ENCODE data around the gene DUSP12. TPM values are rescaled to one million over a fixed set of nuclear protein-coding genes. Genes with fewer than 3 reads are reported as not detected.
A peak's percentile ranks its signal among the peaks of the same experiment; 100 is the strongest.
"Not testable (repeated sequence)": the region's sequence is repeated elsewhere in the genome, so short reads cannot be mapped to it uniquely, and the experiment has no call there.

The DUSP12 gene
- total RNA-seq, 2 donors from 2014 or later, result 26.2 to 28.9 TPM

DNA sequence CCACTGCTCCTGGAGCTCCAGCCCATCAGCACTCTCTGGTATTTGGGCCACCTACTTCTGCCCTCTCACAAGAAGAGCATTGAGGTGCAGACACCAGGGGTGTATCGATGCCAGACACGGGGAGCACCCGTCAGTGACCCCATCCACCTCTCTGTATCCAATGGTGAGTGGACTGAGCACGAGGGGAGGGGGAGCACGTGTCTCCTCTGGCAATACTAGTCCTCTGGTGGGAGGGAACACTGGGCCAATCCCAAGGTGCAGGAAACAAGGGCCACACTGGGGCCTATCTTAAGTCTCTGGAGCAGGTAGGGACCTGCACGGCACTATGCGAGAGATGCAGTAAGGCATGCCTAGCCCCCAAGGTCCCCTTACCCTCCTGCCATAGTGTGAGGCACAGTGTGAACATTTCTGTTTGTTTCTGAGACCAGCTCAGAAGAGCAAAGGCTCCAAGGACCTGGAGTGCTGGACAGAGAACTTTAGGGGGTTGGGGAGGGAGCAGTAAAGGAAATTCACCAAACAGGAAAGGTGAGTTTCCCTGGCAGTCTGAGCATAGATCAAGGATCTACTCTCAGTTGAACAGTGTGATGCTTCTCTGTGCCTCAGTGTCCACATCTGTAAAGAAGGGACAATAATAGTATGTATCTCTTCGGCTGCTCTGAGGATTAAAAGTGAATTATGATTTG lies 26.0 kb upstream of the DUSP12 start:
- Histone ChIP-seq H3K9ac (ENCODE audit: extremely low read depth, low read length, poor library complexity, severe bottlenecking) (no peak overlapping the region), H3K27ac (ENCODE audit: low read depth, low read length) (no peak overlapping the region), H3K4me3 (ENCODE audit: low read length) (no peak overlapping the region), H3K9me3 (ENCODE audit: control insufficient read depth, low read length) (no peaks in the 10 kb centered on the region), H3K27me3 (ENCODE audit: control insufficient read depth, insufficient read depth, low read length, poor library complexity, severe bottlenecking) (peaks cover 78% of the 10 kb centered on the region), H3K4me1 (ENCODE audit: control insufficient read depth, insufficient read depth, low read length) (no peaks in the 10 kb centered on the region), H3K36me3 (ENCODE audit: control insufficient read depth, insufficient read depth, low read length) (no peaks in the 10 kb centered on the region)
- Mint-ChIP-seq H3K27ac (no peak overlapping the region), H3K36me3 (ENCODE audit: low read depth) (no peaks in the 10 kb centered on the region), H3K27me3 (ENCODE audit: insufficient read depth) (peaks cover 78% of the 10 kb centered on the region), H3K4me1 (peaks cover 6% of the 10 kb centered on the region), H3K9me3 (no peaks in the 10 kb centered on the region), H3K4me3 (no peak overlapping the region)
- WGBS, 2 experiments (ENCODE audit: insufficient coverage in 1 of 2, insufficient read length in 1 of 2), result 88 to 95% methylated on average over 4 to 8 of the region's 8 CpGs
- DNase-seq, result no peak
- TF ChIP-seq, protein P1, sequence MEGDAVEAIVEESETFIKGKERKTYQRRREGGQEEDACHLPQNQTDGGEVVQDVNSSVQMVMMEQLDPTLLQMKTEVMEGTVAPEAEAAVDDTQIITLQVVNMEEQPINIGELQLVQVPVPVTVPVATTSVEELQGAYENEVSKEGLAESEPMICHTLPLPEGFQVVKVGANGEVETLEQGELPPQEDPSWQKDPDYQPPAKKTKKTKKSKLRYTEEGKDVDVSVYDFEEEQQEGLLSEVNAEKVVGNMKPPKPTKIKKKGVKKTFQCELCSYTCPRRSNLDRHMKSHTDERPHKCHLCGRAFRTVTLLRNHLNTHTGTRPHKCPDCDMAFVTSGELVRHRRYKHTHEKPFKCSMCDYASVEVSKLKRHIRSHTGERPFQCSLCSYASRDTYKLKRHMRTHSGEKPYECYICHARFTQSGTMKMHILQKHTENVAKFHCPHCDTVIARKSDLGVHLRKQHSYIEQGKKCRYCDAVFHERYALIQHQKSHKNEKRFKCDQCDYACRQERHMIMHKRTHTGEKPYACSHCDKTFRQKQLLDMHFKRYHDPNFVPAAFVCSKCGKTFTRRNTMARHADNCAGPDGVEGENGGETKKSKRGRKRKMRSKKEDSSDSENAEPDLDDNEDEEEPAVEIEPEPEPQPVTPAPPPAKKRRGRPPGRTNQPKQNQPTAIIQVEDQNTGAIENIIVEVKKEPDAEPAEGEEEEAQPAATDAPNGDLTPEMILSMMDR (conservative IDR thresholded peaks at IDR 0.05), result no peak

DNA sequence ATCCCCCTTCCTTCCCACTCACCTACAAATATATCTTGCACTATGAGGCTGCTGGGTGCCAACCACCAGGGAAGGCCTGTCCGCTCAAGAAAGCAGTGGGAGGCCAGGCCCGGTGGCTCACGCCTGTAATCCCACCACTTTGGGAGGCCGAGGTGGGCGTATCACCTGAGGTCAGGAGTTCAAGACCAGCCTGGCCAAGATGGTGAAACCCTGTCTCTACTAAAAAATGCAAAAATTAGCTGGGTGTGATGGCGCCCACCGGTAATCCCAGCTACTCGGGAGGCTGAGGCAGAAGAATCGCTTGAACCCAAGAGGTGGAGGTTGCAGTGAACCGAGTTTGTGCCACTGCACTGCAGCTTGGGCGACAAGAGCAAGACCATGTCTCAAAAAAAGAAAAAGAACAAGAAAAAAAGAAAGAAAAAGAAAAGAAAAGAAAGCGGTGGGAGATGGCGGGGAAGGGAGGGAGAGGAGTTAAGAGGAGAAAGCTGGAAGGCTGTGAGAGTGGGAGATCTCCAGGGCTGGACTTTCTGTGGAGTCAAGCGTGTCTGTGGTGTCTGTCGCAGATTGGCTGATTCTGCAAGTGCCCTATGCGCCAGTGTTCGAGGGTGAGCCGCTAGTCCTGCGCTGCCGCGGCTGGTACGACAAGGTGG lies 24.2 kb upstream of the DUSP12 start:
- not testable (repeated sequence) for H3K27ac Mint-ChIP-seq; H3K9me3 ChIP-seq (ENCODE audit: control insufficient read depth, low read length); H3K4me1 ChIP-seq (ENCODE audit: control insufficient read depth, insufficient read depth, low read length); H3K36me3 ChIP-seq (ENCODE audit: control insufficient read depth, insufficient read depth, low read length); H3K9me3 Mint-ChIP-seq; H3K9ac ChIP-seq (ENCODE audit: extremely low read depth, low read length, poor library complexity, severe bottlenecking); DNase-seq; H3K36me3 Mint-ChIP-seq (ENCODE audit: low read depth); H3K27ac ChIP-seq (ENCODE audit: low read depth, low read length); H3K4me1 Mint-ChIP-seq
- Mint-ChIP-seq H3K4me3 (peak overlapping the region; percentile 69), H3K27me3 (ENCODE audit: insufficient read depth) (peaks cover 86% of the 10 kb centered on the region)
- Histone ChIP-seq H3K4me3 (ENCODE audit: low read length) (peak overlapping the region; percentile 87), H3K27me3 (ENCODE audit: control insufficient read depth, insufficient read depth, low read length, poor library complexity, severe bottlenecking) (peaks cover 83% of the 10 kb centered on the region)
- 53 to 59% methylated on average over 20 to 22 of the region's 22 CpGs for WGBS, 2 experiments (ENCODE audit: insufficient coverage in 1 of 2, insufficient read length in 1 of 2)

DNA sequence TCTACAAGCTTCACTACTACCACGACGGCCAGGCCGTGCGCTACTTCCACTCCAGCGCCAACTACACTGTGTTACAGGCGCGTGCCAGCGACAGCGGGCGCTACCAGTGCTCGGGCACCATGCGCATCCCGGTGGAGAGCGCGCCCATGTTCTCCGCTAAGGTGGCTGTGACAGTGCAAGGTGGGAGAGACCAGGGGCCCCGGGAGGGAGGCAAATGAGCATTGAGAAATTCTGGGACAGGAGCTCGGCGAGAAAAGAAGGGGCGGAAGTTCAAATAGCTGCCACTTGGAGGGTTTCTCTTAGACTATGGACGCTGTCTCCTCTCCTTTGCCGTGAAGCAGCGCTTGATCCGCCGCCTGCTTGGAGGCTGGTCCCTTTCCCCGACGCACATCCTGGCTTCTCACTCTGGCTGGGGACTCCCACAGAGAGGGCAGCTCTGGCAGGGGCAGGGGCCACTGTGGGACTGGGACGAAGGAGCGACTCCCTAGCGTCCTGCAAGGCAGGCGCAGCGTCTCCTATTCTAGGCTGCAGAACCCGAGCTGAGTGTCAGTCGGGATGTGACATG lies 23.6 kb upstream of the DUSP12 start:
- H3K27me3 ChIP-seq (ENCODE audit: control insufficient read depth, insufficient read depth, low read length, poor library complexity, severe bottlenecking), result peaks cover 83% of the 10 kb centered on the region
- Mint-ChIP-seq H3K4me3 (peak overlapping the region; percentile 69), H3K27ac (peak overlapping the region; percentile 44), H3K4me1 (peaks cover 16% of the 10 kb centered on the region), H3K9me3 (no peaks in the 10 kb centered on the region), H3K36me3 (ENCODE audit: low read depth) (no peaks in the 10 kb centered on the region), H3K27me3 (ENCODE audit: insufficient read depth) (peaks cover 87% of the 10 kb centered on the region)
- TF ChIP-seq, protein P1 (conservative IDR thresholded peaks at IDR 0.05), result peak; percentile 70
- H3K9me3 ChIP-seq (ENCODE audit: control insufficient read depth, low read length), result no peaks in the 10 kb centered on the region
- H3K4me1 ChIP-seq (ENCODE audit: control insufficient read depth, insufficient read depth, low read length), result peaks cover 5% of the 10 kb centered on the region
- H3K27ac ChIP-seq (ENCODE audit: low read depth, low read length), result no peak overlapping the region
- peak overlapping the region; percentile 87 for H3K4me3 ChIP-seq (ENCODE audit: low read length)
- DNase-seq, result peak; percentile 86
- H3K9ac ChIP-seq (ENCODE audit: extremely low read depth, low read length, poor library complexity, severe bottlenecking), result peak overlapping the region; percentile 38
- WGBS, 2 experiments (ENCODE audit: insufficient coverage in 1 of 2, insufficient read length in 1 of 2), result 1 to 3% methylated on average over 18 to 34 of the region's 34 CpGs
- no peaks in the 10 kb centered on the region for H3K36me3 ChIP-seq (ENCODE audit: control insufficient read depth, insufficient read depth, low read length)

All from endodermal cell (in vitro differentiated cells).